Smooth muscle cell (in vitro differentiated cells): ENCODE data around the gene RANBP3. TPM values are rescaled to one million over a fixed set of nuclear protein-coding genes. Genes with fewer than 3 reads are reported as not detected.

Experiments
- DNase-seq: peaks from one replicate; lab custom pipeline; 2025; ENCODE audit not compliant: unreplicated experiment; lab: John Stamatoyannopoulos, UW
- H2AFZ ChIP-seq: fragments of 200-600 bp; sonication (generic); 2 replicates; pipeline ENCODE4 v1.6.0; 2016; ENCODE audit warnings: antibody characterized with exemption, low read depth, mild to moderate bottlenecking
- H3F3A ChIP-seq: fragments of 200-600 bp; sonication (generic); 2 replicates; pipeline ENCODE4 v1.6.0; 2017; ENCODE audit warnings: antibody characterized with exemption, low read depth
- H3K27ac ChIP-seq: fragments of 200-600 bp; sonication (generic); 2 replicates; pipeline ENCODE4 v1.5.1; 2016; ENCODE audit warnings: low read depth, mild to moderate bottlenecking
- H3K27me3 ChIP-seq: fragments of 200-600 bp; sonication (generic); 2 replicates; pipeline ENCODE4 v1.6.1; 2016; ENCODE audit warnings: low read depth, mild to moderate bottlenecking
- H3K36me3 ChIP-seq: fragments of 200-600 bp; sonication (generic); 2 replicates; pipeline ENCODE4 v1.5.1; 2016; ENCODE audit warnings: low read depth
- H3K4me1 ChIP-seq: fragments of 200-600 bp; sonication (generic); 2 replicates; pipeline ENCODE4 v1.5.1; 2016; ENCODE audit warnings: low read depth
- H3K4me2 ChIP-seq: fragments of 200-600 bp; sonication (generic); 2 replicates; pipeline ENCODE4 v1.6.0; 2016; ENCODE audit warnings: mild to moderate bottlenecking
- H3K4me3 ChIP-seq: fragments of 200-600 bp; sonication (generic); 2 replicates; pipeline ENCODE4 v1.5.1; 2016; ENCODE audit warnings: mild to moderate bottlenecking
- H3K79me2 ChIP-seq: fragments of 200-600 bp; sonication (generic); 2 replicates; pipeline ENCODE4 v1.6.0; 2016; ENCODE audit warnings: low read depth, mild to moderate bottlenecking
- H3K9ac ChIP-seq: fragments of 200-600 bp; sonication (generic); 2 replicates; pipeline ENCODE4 v1.6.0; 2016; ENCODE audit warnings: low read depth
- H3K9me3 ChIP-seq: fragments of 200-600 bp; sonication (generic); replicated peaks from 2 replicates; pipeline ENCODE4 v1.5.1; 2016; ENCODE audit warnings: low read depth
- H4K20me1 ChIP-seq: fragments of 200-600 bp; sonication (generic); 2 replicates; pipeline ENCODE4 v1.6.0; 2016; ENCODE audit warnings: low read depth
- CTCF ChIP-seq: fragments of 200-600 bp; sonication (generic); IDR thresholded peaks from 2 replicates; pipeline ENCODE4 v1.5.1; 2017; ENCODE audit warnings: borderline replicate concordance, mild to moderate bottlenecking, antibody characterized with exemption; ENCODE audit not compliant: insufficient read depth, poor library complexity, severe bottlenecking
- WGBS: methylation state at CpG from one replicate; pipeline ENCODE4 v1.1.7; 2016; ENCODE audit warnings: low lambda C conversion rate; 5-methylcytosine and 5-hydroxymethylcytosine counted together
- polyA plus RNA-seq: library from polyadenylated mRNA; unstranded; fragments of >200 nt; fragmentation: Nextera tagmentation; extraction: Ambion mirVana; gene quantifications from 2 replicates; pipeline ENCODE4 v1.2.1, GENCODE V29; 2016
- total RNA-seq: library from RNA; depleted of rRNA; stranded (reverse); fragments of >200 nt; gene quantifications from 2 replicates; pipeline ENCODE4 v1.2.3, GENCODE V29; 2014

RANBP3 gene
- total and polyA plus RNA-seq, 2 experiments from 2014 or later: 13.4 to 65.8 TPM

- Histone ChIP-seq H3K27me3 (no peaks in the 10 kb centered on the region), H3K4me3 (no peak overlapping the region), H3K9ac (no peak overlapping the region), H3K4me1 (no peaks in the 10 kb centered on the region), H4K20me1 (no peaks in the 10 kb centered on the region), H3K27ac (no peak overlapping the region), H3K79me2 (no peaks in the 10 kb centered on the region), H2AFZ (no peak overlapping the region), H3K36me3 (no peaks in the 10 kb centered on the region), H3K9me3 (no peaks in the 10 kb centered on the region), H3F3A (peaks cover 3% of the 10 kb centered on the region), H3K4me2 (peak overlapping the region; percentile 43)
- no peak for TF ChIP-seq CTCF
- DNase-seq: no peak
- WGBS: 93% methylated on average over 31 of the region's 42 CpGs
Measured at GRCh38 chr19:5914946-5915781, 62.8 kb downstream of the RANBP3 start.

GRCh38 chr19:5914358-5914774 is 63.6 kb downstream of the RANBP3 start:
- no peak for TF ChIP-seq CTCF

GRCh38 chr19:5913739-5914357 is 64.1 kb downstream of the RANBP3 start, which contains the start of gene CAPS:
TSS of gene CAPS (plus strand) at chr19:5914254. CDS start at chr19:5914407, 153 bp downstream.
- DNase-seq: no peak
- H3K9me3 ChIP-seq: no peaks in the 10 kb centered on the region
- H3K4me3 ChIP-seq: no peak within 1 kb of the TSS
- H3K36me3 ChIP-seq: no peaks in the 10 kb centered on the region
- no peaks in the 10 kb centered on the region for H4K20me1 ChIP-seq
- H3K4me1 ChIP-seq: no peaks in the 10 kb centered on the region
- 87% methylated on average over 9 of the region's 10 CpGs for WGBS
- H3K27ac ChIP-seq: no peak within 1 kb of the TSS
- TF ChIP-seq CTCF: no peak
- peaks cover 3% of the 10 kb centered on the region for H3F3A ChIP-seq
- H3K9ac ChIP-seq: no peak within 1 kb of the TSS
- no peaks in the 10 kb centered on the region for H3K27me3 ChIP-seq
- H3K79me2 ChIP-seq: no peaks in the 10 kb centered on the region
- no peak within 1 kb of the TSS for H3K4me2 ChIP-seq
- no peak within 1 kb of the TSS for H2AFZ ChIP-seq

More at GRCh38 chr19:5914358-5914774, 63.6 kb downstream of the RANBP3 start:
- no peak for DNase-seq
- H3K36me3 ChIP-seq: no peaks in the 10 kb centered on the region
- no peak overlapping the region for H3K9ac ChIP-seq
- no peaks in the 10 kb centered on the region for H3K4me1 ChIP-seq
- H3K4me2 ChIP-seq: no peak overlapping the region
- no peaks in the 10 kb centered on the region for H4K20me1 ChIP-seq
- peaks cover 3% of the 10 kb centered on the region for H3F3A ChIP-seq
- H2AFZ ChIP-seq: no peak overlapping the region
- H3K27me3 ChIP-seq: no peaks in the 10 kb centered on the region
- no peaks in the 10 kb centered on the region for H3K79me2 ChIP-seq
- H3K4me3 ChIP-seq: no peak overlapping the region
- H3K9me3 ChIP-seq: no peaks in the 10 kb centered on the region
- 97% methylated on average over 21 of the region's 22 CpGs for WGBS
- H3K27ac ChIP-seq: no peak overlapping the region
